Keratinocyte (primary cell): Measurements from ENCODE around the gene VAV2. TPM values are rescaled to one million over a fixed set of nuclear protein-coding genes. Genes with fewer than 3 reads are reported as not detected.

Source experiments
- DNase-seq: peaks from one replicate; pipeline ENCODE4 v3.0.0-alpha.2; 2011; ENCODE audit warnings: low read depth, missing footprints, low spot score
- FAIRE-seq: peaks from 2 replicates; lab custom pipeline; 2011; peaks lifted over from hg19 to GRCh38; lab: Jason Lieb, UNC
- H2AFZ ChIP-seq: 2 replicates; pipeline ENCODE4 v1.6.0; 2012; ENCODE audit warnings: low read length, control low read depth, inconsistent platforms; ENCODE audit not compliant: control insufficient read depth
- H3K27ac ChIP-seq: 2 replicates; pipeline ENCODE4 v1.5.1; 2011; ENCODE audit warnings: low read length; ENCODE audit not compliant: control insufficient read depth, insufficient read depth
- H3K27me3 ChIP-seq: 3 replicates; pipeline ENCODE4 v1.6.0; 2011; ENCODE audit warnings: low read length; ENCODE audit not compliant: control insufficient read depth, insufficient read depth; ENCODE audit errors: extremely low read depth
- H3K36me3 ChIP-seq, 2 experiments: 2 replicates in 1 of 2; 3 replicates in 1 of 2; pipeline ENCODE4 v1.5.1; 2011; ENCODE audit warnings: low read length in 2 of 2, mild to moderate bottlenecking in 1 of 2; ENCODE audit not compliant: control insufficient read depth in 2 of 2, insufficient read depth in 2 of 2; ENCODE audit errors: extremely low read depth in 1 of 2
- H3K4me1 ChIP-seq: 3 replicates; pipeline ENCODE4 v1.5.1; 2011; ENCODE audit warnings: low read length; ENCODE audit not compliant: control insufficient read depth, insufficient read depth; ENCODE audit errors: extremely low read depth
- H3K4me2 ChIP-seq: 3 replicates; pipeline ENCODE4 v1.6.0; 2011; ENCODE audit warnings: low read depth, low read length; ENCODE audit not compliant: control insufficient read depth, insufficient read depth; ENCODE audit errors: extremely low read depth
- H3K4me3 ChIP-seq, 3 experiments: fragments of 200-600 bp in 1 of 3; sonication (generic) in 1 of 3; 2 replicates in 2 of 3; 3 replicates in 1 of 3; pipeline ENCODE4 v1.5.1; 2011 to 2016; ENCODE audit warnings: low read length in 3 of 3, mild to moderate bottlenecking in 3 of 3, control low read depth in 2 of 3, inconsistent platforms in 1 of 3, low read depth in 1 of 3, mixed read lengths in 1 of 3, mixed run types in 1 of 3, moderate library complexity in 1 of 3; ENCODE audit not compliant: control insufficient read depth in 2 of 3, insufficient read depth in 2 of 3; ENCODE audit errors: extremely low read depth in 1 of 3
- H3K79me2 ChIP-seq: 2 replicates; pipeline ENCODE4 v1.6.0; 2012; ENCODE audit warnings: low read length; ENCODE audit not compliant: control insufficient read depth, insufficient read depth
- H3K9ac ChIP-seq: 3 replicates; pipeline ENCODE4 v1.6.0; 2011; ENCODE audit warnings: low read length; ENCODE audit not compliant: control insufficient read depth, insufficient read depth; ENCODE audit errors: extremely low read depth
- H3K9me1 ChIP-seq: 3 replicates; pipeline ENCODE4 v1.6.0; 2011; ENCODE audit warnings: low read length; ENCODE audit not compliant: control insufficient read depth, insufficient read depth; ENCODE audit errors: extremely low read depth
- H3K9me3 ChIP-seq: 2 replicates; pipeline ENCODE4 v1.5.1; 2012; ENCODE audit warnings: low read depth, low read length; ENCODE audit not compliant: control insufficient read depth
- H4K20me1 ChIP-seq: 3 replicates; pipeline ENCODE4 v1.6.0; 2011; ENCODE audit warnings: low read length; ENCODE audit not compliant: control insufficient read depth, insufficient read depth; ENCODE audit errors: extremely low read depth
- CTCF ChIP-seq, 3 experiments: IDR thresholded peaks in 1 of 3; conservative IDR thresholded peaks in 1 of 3; optimal IDR thresholded peaks in 1 of 3; 2 replicates in 2 of 3; 3 replicates in 1 of 3; pipeline versions ENCODE3 to v1.5.1; 2011; ENCODE audit warnings: low read length in 3 of 3, mild to moderate bottlenecking in 3 of 3, moderate library complexity in 2 of 3, control low read depth in 1 of 3, inconsistent platforms in 1 of 3; ENCODE audit not compliant: insufficient read depth in 2 of 3; ENCODE audit errors: extremely low read depth in 1 of 3
- EZH2 ChIP-seq: IDR thresholded peaks from one replicate; pipeline ENCODE4 v1.6.1; 2012; ENCODE audit warnings: inconsistent platforms, mild to moderate bottlenecking, low read length, moderate library complexity
- dilution Hi-C: fragments of 300-500 bp; cut with MboI; formaldehyde crosslinking; loops from one replicate; pipeline ENCODE4 v1.7.0; 2020; ENCODE audit warnings: low sequenced_read_pairs; ENCODE audit not compliant: extremely low pct_ligation_motif_present
- polyA plus RNA-seq, 5 experiments: library from polyadenylated mRNA; depleted of rRNA in 3 of 5; stranded (reverse) in 3 of 5; stranded (forward) in 1 of 5; unstranded in 1 of 5; fragments of >200 nt; gene quantifications; 1 replicate in 1 of 5; 2 replicates in 3 of 5; 3 replicates in 1 of 5; pipeline versions ENCODE4 v1.2.1 to v1.2.3, GENCODE V29; 2011 to 2012; ENCODE audit warnings: missing spikeins in 2 of 5, low read depth in 1 of 5, low replicate concordance in 1 of 5

The VAV2 gene
- polyA plus RNA-seq, 1 donor (not counting 4 experiments of a cell fraction or from before 2014, with no cell fraction given): 16.4 TPM

DNA sequence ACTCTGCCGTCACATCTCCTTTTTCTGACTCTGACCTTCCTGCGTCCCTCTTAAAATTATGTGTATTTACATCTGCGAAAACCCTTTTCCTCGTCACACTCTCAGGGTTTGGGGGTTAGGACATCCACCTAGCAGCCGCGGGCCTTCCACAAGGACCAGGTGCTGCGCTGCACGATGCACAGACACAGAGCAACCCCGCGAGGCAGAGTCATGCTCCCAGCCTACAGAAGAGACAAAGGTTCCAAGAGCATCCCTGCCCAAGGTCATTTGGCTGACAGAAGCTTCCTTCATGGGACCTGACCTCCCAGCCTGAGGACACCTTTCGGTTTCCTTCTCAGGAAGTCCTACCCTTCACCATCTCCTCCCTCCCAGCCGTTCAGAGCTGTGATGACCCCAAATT is 135.3 kb downstream of the VAV2 start:
- DNase-seq (no peak), FAIRE-seq (no peak)
- H2AFZ ChIP-seq: no peak overlapping the region
- peaks cover 19% of the 10 kb centered on the region for H4K20me1 ChIP-seq
- no peak overlapping the region for H3K4me3 ChIP-seq
- no peaks in the 10 kb centered on the region for H3K4me1 ChIP-seq
- peaks cover 9 to 22% of the 10 kb centered on the region in 2 experiments for H3K36me3 ChIP-seq
- H3K27ac ChIP-seq: no peak overlapping the region
- H3K9me3 ChIP-seq: no peaks in the 10 kb centered on the region
- no peaks in the 10 kb centered on the region for H3K9me1 ChIP-seq
- H3K79me2 ChIP-seq: peaks cover 29% of the 10 kb centered on the region
- TF ChIP-seq CTCF (optimal IDR thresholded peaks at IDR 0.05 in 1 of 3, IDR thresholded peaks at IDR 0.05 in 1 of 3, conservative IDR thresholded peaks at IDR 0.05 in 1 of 3; ENCODE audit: extremely low read depth in 1 of 3, insufficient read depth in 2 of 3, low read length in 3 of 3) (no peak), EZH2 (no peak)
- H3K9ac ChIP-seq: no peak overlapping the region
- no peaks in the 10 kb centered on the region for H3K27me3 ChIP-seq
- no peak overlapping the region for H3K4me2 ChIP-seq
- dilution Hi-C loops: no loop called here

GRCh38 chr9:133855802-133856521 is 136.2 kb downstream of the VAV2 start:
- DNase-seq (no peak), FAIRE-seq (no peak)
- TF ChIP-seq EZH2 (no peak), CTCF (optimal IDR thresholded peaks at IDR 0.05 in 1 of 3, IDR thresholded peaks at IDR 0.05 in 1 of 3, conservative IDR thresholded peaks at IDR 0.05 in 1 of 3; ENCODE audit: extremely low read depth in 1 of 3, insufficient read depth in 2 of 3, low read length in 3 of 3) (no peak)
- no peaks in the 10 kb centered on the region for H3K4me1 ChIP-seq
- dilution Hi-C loops: no loop called here
- H3K9ac ChIP-seq: no peak overlapping the region
- H3K27me3 ChIP-seq: no peaks in the 10 kb centered on the region
- H3K4me2 ChIP-seq: no peak overlapping the region
- H3K4me3 ChIP-seq: no peak overlapping the region
- H3K79me2 ChIP-seq: peaks cover 35% of the 10 kb centered on the region
- H3K9me1 ChIP-seq: no peaks in the 10 kb centered on the region
- no peaks in the 10 kb centered on the region for H3K9me3 ChIP-seq
- no peak overlapping the region for H2AFZ ChIP-seq
- H4K20me1 ChIP-seq: peaks cover 21% of the 10 kb centered on the region
- H3K27ac ChIP-seq: no peak overlapping the region
- H3K36me3 ChIP-seq: peaks cover 9 to 17% of the 10 kb centered on the region in 2 experiments
